SW480 (cell line): ENCODE measurements around the gene TMEM232.
A peak's percentile ranks its signal among the peaks of the same experiment; 100 is the strongest.
"Not testable (repeated sequence)": the region's sequence is repeated elsewhere in the genome, so short reads cannot be mapped to it uniquely, and the experiment has no call there.

Experiments
- DNase-seq: peaks from one replicate; pipeline ENCODE4 v3.0.0-alpha.2; 2016; ENCODE audit warnings: low spot score

The TMEM232 gene

DNA sequence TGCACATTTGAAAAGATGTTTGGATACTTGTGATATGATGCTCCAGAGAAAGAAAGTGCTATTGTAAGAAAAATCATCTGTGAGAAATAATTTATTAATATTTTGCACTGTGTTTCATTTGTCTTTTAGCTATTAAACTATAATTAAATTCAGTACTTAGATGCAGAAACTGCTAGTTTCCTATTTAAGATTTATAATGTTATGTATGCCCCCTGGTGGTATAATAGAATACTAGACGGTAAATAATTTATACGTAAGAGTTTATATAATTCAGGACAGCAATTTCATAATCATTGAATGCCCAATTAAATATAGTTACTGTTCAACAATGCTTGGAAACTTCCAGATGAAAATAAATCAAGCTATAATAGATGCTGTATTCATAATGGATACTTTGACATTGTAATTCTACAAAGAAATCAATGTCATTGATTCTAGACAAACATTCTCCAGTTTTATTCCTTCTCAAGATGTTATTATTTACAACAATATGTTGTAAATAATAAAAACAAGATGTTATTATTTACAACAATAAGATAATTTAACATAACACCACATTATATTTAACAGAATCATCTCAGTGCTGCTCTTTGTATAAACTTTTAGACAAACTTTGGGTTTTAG, 101.0 kb downstream of the TMEM232 start:
- DNase-seq: peak; percentile 67

DNA sequence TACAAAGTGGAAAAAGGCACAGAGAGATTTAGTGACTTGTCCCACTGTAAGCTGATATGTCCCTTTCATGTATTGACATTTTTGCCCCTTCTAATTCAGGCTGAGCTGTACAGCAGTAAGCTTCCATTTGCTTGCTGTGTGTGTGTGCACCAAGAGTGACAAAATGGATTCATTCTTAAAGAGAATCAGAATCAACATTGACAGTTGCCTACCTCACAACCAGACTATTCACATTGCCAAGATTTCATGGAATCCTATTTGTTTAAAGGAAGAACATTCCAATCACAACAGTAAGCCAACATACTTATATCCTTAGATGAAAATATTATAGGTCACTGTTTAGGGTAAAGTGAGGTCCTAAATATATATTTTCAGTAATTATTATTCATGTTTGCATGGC, 102.6 kb downstream of the TMEM232 start:
- DNase-seq: no peak

DNA sequence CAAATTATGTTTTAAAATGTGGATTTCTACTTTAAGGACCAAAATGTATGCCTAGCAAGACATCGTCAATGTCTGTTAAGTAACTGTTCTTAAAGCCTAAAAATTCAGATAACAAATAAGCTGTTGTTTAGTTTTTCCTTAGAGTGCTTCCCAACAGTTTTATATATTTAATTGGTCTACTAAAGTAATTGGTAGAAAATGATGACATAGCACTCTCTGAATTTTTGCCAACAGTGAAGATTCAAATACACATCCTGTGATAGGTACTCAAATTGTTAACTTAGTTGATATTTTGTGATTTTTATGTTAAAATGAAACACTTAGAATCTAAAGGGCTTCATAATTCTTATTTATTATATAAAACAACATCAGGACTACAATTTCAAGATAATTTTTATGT, 107.5 kb downstream of the TMEM232 start:
- no peak for DNase-seq

DNA sequence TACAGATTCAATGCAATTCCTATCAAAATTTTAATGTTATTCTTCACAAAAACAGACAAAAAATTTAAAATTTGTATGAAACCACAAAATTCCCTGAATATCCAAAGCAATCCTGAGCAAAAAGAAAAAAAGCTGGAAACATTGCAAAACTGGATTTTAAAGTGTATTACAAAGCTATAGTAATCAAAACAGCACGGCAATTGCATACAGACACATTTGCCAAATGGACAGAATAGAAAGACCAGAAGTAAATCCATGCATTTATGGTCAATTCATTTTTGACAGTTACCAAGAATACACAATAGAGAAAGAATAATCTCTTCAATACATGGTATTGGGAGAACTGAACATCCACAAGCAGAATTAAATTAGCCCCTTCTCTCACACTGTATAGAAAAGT, 110.5 kb downstream of the TMEM232 start:
- DNase-seq: no peak

DNA sequence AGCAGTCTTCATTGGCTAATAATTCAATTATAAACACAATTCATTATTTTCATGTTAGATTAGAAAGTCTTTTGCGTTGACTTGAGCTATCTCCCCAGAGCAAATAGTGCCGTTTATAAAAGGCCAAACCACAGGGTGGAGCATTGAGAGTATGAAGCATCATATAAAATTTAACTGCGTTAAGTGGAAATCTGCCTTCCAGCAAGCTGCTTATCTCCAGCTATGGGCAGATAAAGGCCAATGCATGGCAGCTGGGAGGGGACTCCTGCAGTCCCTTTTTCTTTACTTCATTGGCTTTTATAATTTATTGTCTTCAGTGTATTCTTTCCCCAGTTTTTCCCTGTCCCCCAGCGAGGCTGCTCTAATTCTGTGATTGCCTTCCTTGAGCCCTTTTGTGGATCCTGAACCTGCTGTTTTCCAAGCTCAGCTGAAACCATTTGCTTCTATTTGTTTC, 113.7 kb downstream of the TMEM232 start:
- no peak for DNase-seq

DNA sequence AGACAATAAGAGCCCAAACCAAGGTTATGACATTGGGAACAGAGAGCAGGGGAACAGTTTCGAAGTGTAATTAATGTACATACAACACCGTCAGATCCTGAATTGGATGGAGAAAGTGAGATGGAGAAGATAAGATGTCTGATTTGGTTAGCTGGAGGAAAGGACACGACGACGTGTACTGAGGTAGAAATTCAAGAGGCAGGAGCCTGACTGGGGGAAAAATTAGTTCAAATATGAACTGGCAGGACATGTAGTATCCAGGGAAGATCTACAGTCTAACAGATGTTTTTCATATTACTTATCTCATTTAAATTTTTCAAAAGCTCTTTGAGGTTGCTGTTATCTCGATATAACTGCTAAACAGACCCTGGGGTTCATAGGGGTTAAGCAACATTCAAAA, 114.7 kb downstream of the TMEM232 start:
- DNase-seq: no peak

DNA sequence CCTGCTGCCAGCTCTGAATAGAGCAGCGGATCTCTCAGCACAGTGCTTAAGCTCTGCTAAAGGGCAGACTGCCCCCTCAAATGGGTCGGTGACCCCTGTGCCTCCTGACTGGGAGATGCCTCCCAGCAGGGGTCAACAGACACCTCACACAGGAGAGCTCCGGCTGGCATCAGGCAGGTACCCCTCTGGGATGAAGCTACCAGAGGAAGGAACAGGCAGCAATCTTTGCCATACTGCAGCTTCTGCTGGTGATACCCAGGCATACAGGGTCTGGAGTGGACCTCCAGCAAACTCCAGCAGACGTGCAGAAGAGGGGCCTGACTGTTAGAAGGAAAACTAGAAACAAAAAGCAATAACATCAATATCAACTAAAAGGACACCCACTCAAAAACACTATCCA, 131.6 kb downstream of the TMEM232 start:
- no peak for DNase-seq

DNA sequence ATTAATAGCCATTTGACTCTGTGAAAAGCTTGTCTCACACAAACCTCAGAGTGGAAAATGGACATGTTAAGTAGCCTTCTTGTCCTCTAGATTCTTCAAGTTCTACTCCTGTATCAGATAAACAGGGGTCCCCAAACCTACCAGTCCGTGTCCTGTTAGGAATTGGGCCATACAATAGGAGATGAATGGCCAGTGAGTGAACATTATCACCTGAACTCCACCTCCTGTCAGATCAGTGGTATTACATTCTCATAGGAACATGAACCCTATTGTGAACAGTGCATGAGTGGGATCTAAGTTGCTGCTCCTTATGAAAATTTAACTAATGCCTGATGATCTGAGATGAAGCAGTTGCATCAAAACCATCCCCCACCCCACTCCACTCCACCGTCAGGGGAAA, 136.3 kb downstream of the TMEM232 start:
- peak; percentile 48 for DNase-seq

DNA sequence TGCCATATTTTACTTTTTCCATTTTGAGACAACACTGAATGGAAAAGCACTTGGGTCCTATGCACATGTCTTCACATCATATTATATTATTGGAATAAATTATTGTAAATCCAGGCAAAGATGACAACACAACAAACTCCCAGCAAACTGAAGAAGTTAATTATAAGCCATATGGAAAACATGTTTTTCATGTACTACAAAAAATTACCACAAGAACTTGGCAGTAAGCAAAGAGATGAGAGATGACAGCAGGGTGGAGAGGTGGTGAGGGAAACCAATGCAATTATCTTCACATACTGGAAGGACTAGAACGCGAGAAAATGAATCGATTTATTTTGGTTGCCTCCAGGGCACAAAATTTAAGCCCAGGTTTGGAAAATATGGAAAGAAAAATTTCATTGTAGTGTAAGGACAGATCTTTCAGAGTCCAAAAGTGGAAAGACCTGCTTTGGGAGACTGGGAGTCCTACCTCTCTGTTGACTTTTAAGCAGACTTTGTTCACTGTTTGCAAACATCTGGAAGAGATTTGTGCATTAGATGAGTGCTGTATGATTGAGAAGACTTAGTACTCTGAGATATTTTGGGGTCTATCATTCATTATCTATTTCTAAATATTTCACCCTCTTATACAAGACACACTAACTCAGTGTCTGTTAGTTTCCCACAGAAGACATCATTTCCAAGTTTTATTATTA, 138.0 kb downstream of the TMEM232 start:
- no peak for DNase-seq

DNA sequence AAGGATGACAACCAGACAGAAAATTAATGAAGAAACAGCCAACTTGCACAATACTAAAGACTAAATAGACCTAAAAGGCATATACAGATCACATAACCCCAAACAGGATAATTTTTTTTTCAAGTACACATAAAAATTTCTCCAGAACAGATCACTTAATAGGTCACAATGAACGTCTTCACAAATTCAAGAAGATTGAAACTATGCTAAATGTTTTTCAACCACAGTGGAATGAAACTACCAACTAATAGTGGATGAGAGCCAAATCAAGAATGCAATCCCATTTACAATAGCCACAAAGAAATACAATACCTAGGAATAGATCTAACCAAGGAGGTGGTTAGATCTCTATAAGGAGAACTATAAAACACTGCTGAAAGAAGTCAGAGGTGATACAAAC, 145.8 kb downstream of the TMEM232 start:
- DNase-seq: no peak

DNA sequence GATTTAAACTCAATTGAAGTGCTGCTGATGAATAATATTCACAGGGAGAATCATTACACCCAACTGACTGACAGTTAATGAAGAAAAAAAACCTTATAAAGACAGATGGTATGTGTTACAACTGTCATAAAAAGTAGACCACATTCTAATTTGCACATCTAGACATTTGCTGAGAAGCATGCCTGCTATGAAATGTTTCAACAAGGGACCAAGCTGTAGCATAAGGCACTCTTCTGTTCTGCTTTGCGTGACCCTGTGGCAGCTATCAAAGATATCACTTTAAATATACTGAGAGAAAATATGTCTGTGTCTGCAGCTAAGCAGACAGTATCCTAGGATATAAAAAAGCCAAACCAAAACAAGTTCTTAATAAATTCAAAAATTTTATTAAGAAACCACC, 153.7 kb downstream of the TMEM232 start:
- no peak for DNase-seq

DNA sequence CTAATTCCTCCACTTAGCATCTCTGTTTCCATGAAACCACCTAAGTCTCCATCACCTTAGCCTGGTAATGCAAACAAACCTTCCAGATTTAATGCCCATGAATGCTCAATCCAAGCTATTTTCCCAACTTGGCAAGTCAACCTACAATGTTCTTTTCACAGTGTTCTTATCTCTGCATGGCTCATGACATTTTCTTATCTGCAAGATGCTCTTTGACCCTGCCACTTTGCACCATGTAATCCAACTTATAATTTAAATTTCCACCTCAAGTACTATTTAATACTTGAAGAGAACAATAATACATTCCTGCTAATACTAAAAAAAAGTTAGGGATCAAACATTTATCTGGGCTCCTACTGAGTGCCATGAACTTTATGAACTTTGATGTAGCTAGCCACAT, 164.3 kb downstream of the TMEM232 start:
- DNase-seq: no peak

DNA sequence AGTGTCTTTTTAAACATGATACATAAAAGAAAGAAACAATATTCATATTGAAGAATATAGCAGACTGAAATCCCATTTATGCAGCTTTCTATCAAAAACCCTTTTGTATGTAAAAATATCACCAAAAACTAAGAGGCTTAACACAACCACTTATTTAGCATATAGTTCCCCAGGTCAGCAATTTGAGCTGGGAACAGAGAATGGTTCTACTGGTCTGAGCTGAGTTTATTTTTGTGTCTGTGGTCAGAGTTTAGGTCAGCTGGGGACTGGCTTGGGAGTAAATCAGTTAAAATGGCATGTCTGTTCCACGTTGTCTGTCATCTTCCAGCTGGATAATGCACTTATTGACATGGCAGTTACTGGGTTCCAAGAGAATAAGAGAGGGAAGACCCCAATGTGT, 165.0 kb downstream of the TMEM232 start:
- DNase-seq: no peak

DNA sequence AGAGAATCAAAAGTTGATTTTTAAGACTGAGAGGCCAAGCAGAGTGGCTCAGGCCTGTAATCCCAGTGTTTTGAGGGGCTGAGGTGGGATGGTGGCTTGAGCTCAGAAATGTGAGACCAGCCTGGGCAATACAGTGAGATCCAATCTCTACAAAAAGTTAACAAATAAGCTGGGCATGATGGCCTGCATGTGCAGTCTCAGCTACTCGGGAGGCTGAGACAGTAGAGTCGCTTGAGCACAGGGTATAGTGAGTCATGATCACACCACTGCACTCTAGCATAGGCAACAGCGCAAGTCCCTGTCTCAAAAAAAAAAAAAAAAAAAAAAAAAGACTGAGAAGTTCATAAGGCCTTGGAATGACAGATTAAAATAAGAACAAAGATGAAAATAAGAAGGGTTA, 177.2 kb downstream of the TMEM232 start:
- DNase-seq: no peak

DNA sequence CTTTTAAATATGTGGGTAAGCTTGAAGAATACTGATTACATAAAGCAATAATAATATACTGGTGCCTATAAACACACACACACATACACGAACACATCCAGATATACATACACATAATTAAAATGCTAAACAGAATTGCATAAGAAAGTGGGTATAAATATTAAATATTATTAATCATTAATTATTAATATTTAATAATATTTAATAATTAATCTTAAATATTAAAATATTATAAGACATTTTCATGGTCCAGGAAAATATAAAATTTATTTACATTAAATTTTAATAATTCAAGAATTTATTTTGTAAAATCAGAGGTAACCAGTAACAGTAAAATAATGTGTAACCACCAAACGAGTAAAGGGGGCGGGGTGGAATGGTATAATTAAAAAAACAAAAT, 178.3 kb downstream of the TMEM232 start:
- DNase-seq: no peak

DNA sequence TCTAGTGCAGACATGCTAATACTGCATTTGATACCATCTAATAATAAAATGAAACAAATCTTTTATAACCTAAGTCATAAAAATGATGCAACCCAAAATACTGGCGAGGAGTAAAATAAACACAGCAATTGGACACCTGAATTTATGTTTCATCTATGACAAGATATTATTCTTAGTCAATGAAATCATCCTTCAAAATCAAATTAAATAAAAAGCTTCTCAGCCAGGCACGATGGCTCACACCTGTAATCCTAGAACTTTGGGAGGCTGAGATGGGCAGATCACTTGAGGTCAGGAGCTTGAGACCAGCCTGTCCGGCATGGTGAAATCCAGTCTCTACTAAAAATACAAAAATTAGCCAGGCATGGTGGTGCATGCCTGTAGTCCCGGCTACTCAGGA, 179.0 kb downstream of the TMEM232 start:
- no peak for DNase-seq

DNA sequence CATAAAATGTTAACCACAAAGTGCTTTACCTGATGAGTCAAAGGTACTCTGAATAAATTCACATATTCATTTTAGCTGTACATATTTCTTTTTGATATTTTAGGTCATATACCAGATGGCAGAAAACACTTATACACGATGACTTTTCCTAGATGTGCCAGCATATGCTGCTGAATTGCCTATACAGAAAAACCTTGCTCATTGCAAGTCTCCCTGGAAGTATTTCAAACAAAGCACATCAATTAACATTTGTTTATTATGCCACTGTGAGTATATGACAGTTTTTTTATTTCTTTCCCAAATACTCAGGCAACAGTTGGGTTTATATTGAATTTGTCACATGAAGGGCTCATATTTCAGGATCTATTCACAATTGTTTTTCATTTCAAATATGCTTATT, 180.8 kb downstream of the TMEM232 start:
- DNase-seq: no peak

DNA sequence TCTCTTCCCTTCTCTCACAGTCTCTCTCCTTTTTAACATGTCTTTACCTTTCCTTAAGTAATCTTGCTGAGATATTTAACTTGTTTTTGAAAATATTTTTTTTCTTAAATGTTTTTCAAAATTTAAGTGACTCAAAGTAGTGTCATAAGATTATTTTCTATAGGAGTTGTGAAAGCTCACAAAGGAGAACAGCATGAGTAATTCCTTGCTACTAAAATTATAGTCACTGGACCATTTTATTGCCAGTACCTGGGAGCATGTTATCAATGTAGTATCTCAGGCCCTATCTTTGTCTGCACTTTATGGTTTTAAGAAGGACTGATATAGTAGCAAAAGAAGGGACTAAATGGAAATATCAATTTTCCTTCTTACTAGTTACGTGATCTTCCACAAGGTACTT, 181.9 kb downstream of the TMEM232 start:
- DNase-seq: no peak

DNA sequence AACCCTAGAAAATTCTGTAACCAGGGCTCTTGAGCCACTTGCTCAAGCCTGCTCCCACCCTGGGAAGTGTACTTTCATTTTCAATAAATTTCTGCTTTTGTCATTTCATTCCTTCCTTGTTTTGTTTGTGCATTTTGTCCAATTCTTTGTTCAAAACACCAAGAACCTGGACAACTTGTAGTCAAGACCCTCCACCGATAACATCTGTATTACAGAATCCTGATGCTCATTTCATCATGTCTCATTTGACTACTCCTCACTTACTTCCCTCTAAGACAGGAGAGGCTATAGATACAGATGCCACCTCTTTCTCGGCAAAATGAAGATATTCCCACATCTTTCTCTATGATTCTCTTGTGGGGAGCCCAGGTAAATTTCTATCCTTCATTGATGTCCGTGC, 183.5 kb downstream of the TMEM232 start:
- DNase-seq: no peak

DNA sequence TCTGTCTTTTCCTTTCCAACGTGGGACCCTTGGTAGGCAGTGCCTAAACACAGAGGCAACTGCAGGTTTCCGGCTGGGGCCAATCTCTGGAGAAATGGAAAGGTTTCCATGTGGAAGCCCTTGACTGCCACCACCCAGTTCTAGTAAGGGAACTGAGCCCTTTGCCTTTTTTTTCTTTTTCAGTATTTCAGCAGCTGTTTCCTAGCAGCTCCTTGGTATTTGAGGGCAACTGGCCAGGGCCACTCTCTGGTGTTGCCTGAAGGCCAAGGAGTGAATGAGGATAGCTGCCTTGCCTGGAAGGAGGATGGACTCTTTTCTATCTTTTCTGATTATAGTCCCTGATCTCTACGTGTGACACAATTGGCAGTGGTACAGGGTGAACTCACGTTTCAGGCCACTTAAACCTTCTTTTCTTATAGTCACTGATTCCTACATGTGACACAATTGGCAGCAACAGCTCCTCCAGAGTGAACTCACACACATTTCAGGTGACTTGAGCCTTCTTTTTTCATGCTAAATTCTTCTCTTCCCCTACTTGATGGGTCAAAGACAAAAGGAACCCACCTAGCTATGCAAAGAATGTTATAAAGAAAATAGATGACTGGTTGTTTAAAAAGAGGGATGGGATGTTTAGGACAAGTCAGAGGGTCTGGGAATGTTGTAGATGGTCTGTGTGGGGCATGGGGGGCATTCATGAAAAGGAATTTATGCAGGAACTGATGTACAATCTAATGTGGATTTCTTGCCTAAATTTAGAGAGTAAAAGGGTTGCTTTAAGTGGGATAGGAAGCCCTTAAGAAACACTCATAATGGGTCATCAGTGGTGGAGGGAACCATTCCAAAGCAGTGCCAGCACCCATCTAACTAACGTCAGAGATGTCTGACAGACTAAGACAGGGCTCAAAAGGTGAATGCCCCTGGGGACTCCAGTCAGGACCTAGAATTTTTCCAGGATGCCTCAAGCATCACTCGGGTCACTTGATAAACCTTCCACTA, 190.1 kb downstream of the TMEM232 start:
- no peak for DNase-seq

DNA sequence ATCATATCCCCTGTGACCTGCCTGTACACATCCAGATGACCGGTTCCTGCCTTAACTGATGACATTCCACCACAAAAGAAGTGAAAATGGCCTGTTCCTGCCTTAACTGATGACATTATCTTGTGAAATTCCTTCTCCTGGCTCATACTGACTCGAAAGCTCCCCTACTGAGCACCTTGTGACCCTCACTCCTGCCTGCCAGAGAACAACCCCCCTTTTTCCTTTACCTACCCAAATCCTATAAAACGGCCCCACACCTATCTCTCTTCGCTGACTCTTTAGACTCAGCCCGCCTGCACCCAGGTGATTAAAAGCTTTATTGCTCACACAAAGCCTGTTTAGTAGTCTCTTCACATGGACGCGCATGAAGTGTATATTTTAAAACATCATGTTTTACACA, 191.3 kb downstream of the TMEM232 start:
- DNase-seq: not testable (repeated sequence)

DNA sequence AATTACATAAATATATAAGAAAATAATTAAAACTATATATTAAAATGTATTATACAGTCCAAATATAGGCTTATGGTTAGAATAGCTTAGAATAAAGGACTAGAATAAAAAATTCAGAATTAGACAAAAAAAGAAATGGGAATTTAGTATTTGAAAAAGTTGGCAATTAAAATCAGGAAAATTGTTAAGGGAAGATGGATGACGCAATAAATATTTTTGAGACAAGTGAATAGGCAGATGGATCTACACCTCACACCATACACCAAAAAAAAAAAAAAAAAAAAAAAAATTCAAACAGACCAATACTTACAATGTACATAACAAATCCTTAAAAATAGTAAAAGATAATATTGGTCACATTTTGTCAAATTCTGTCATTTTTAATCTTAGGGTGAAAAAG, 200.7 kb downstream of the TMEM232 start:
- DNase-seq: no peak

DNA sequence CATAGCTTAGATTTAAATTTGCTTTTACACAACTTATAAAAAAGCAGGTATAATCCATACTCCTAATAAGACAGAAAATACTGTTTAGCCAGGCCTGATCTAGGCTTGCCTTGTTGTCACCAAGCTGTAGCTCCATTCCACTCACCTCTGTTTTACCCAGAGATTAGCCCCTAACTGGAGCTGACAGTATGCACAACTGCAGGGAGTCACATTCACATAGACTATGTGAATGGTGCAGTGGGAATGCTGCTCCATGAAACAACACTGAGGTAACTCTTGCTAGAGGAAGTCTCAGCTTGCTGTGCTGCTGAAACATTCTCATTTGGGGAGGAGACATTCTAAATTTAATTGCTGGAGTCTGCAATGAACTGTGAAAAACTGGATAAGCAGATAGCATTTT, 209.1 kb downstream of the TMEM232 start:
- DNase-seq: no peak
